GM21717 (cell line): ENCODE measurements around the gene PDZRN3.
"Not testable (repeated sequence)": the region's sequence is repeated elsewhere in the genome, so short reads cannot be mapped to it uniquely, and the experiment has no call there.

Source experiments
- ATAC-seq: cut with Tn5 transposase; IDR thresholded peaks from one replicate; pipeline ENCODE4 v1.9.1; 2021; ENCODE audit warnings: mild to moderate bottlenecking, moderate library complexity; ENCODE audit not compliant: unreplicated experiment

The PDZRN3 gene

DNA sequence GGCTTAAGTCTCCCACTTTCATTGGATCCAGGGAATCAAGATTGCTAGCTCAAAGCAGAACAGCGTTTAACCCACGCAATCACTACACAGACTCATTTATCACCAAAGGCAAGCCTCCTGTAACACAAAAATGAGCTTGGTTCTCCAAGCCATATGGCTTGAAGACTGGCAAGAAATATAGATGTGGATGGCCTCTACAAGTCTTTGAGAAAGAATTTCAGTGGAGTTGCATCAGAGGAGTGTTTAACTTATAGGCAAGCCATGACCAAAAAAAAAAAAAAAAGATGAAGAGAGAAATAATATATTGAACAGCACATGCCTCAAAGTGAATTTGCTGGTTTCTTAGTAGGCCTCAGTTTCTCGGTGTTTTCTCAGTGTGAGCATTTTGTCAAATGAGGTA, 27.3 kb downstream of the PDZRN3 start:
- no peak for ATAC-seq

DNA sequence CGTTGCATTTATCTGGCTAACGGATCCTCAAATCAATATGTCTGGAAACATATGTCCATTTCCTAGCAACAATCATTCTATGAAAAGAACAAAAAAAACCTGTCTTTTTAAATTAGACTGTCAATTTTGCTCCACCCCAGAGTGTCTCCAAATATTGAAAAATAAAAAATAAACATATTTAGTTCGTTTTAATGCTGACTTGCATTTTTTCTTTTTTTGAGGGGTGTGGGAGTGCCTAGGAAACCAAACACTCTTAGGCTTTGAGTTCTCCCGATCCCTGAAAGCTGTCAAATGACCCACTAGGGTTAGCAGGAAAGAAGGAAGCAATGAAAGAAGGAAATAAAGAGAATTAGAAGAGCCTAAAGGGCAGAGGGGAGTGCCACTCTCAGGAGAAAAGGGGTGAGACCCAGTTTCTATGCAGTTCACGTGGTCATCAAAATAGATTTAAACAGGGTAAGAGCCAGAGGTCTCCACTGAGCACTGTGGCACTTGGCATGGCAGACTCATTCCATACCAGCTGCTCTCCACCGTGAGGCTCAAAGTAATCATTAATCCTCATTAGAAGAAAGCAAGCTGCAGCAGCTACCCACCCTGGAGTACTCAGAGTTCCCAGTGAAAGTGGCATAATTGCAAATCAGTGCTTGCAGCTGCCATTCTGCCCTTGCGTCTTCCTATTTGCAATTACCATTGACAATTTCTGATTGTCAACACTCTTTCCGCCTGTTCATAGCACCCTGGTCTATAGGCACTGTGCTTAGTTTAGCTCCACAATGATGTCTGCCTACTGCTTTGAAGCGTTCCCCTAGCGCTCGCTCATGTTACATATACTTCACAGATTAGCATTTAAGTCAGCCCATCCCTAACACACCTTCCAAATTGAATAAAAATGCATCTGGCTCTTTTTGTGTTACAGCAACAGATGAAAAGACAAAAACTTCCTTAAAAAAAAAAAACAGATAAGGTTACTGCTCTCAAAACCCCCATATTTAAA, 32.3 kb downstream of the PDZRN3 start:
- ATAC-seq = no peak

DNA sequence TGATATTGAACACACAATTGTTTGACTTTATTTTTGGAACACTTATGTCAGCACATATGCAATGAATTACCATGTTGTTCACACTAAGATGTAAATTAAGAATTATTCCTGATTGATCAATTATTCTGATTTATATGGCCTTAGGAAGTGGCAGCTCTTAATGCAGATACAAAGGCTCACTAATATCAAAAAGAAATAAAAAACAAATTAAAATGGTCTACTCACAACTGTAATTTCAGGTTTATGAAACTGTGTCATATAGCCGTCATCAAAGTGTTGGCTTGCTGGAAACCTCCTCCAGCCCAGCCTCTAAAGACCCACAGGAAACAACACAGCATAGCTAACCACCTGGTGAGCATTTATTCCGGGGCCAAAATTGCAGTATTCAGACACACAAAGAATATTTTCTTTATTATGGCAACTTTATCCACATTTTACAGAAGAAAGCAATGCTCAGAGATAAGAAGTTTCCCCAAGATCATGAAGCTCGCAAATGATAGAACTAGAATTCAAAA, 33.4 kb downstream of the PDZRN3 start:
- ATAC-seq = no peak

DNA sequence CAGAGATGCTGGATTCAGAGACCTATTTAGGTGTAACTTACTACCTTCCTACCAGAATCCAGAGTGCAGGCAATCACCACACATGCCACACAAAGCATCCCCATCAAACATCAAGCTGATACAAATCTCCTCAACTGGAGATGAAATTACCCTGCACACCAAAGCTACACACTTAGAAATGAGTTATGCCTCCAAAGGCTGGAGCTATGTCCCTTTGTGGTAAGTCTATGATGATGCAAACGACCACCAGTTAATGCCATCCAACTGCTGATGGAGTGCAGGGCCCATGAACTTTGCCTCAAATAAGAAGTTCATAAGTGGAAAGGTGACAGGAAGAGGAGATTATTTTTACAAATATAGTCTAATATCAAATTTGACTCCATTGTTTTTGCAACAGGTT, 38.1 kb downstream of the PDZRN3 start:
- no peak for ATAC-seq

DNA sequence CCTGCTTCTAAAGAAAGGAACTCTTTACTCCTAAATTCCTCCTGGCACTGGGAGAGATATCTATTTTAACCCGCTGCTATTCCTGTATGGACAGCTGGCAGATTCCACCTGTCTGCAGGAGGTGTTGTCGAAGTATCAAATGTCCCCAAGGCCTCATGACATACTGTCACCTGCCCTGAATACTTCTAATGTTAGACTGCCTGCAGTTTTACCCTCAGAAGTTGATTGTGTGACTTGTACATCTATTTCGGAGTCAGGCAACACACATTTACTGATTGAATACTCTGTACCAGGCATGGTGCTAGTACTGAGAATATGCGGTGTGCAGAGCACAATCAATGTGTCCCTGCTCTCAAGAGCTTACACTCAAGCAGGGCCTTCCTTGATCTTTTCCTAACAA, 38.6 kb downstream of the PDZRN3 start:
- ATAC-seq = no peak

DNA sequence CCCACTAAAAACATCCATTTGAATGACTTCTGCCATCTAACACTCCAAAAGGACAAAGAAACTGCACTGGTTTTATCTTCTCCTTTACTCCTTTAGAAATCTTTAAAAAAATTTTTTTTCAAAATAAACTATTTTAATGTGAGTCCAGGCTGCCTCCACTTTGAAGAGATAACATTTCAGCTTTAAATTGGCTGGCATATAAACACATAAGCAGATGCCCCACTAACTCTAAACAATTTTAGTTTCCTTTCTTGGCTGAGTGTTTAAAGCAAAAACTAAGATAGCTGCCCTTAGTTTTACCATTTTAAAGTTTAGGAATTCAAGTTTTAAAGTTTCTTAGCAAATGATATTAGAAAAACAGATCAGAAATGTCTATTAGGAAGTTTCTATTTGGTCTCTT, 39.9 kb downstream of the PDZRN3 start:
- no peak for ATAC-seq

DNA sequence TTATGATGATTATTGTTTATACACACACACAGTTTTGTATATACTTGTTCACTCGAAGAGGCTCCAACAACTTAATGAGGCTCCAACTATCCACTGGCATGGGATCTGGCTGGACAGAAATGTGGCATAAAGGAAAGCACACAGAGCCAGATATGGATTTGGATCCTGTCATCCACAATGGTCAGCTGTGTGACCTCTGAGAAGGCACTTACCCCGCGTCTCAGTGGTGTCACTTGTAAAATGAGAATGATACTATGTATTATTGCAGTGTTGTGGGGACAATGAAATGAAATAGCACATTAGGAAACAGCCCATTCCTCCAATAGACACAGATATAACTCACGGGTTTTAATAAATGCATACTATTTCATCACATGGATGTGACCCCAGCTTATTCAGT, 42.2 kb downstream of the PDZRN3 start:
- ATAC-seq = no peak

DNA sequence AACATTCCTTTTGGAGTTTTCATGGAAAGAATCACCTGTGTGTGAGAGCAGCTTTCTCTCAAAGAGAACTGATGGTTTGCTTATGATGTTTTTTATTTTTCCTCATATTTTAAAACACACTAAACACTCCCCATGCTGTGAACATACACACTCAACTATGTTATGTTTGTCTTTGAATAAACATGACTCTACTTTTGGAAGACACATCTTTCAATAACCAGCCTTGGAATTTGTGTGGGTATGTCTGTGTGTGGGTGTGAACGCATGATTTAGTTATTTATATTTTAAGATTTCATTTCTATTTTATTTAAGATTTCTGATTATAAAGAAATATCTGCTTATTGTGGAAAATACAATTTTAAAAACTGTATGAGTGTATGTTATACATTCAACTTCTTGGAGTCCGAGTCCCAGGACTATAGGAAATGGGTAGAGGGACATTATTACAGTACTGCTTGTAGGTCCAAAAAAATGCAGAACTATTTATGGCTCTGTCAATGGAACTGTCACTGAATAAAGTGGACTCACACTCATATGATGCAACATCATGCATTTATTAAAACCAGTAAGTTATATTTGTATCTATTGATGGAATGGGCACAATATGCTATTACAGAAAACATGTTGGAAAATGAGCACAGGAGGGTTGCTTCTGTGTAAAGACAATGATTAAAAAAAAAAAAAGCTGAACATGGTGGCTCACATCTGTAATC, 43.5 kb downstream of the PDZRN3 start:
- no peak for ATAC-seq

DNA sequence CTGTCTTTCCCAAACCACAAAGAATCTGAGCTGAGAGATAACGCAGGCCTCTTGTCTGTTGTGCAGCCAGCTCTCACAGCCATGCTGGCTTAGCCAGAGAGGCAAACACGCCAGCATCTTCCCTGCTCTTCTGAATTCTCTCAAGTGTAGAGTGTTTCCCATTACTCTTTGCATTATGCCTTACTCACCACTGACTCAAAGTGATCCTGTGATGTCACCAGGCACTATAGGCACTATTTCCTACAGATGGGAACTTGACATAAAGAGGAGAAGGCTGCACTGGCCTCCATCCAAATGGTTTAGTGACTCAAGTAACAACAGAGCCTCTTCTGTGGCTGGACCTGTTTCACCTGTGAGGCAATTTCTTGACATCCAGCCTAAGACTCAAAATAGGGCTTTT, 44.4 kb downstream of the PDZRN3 start:
- no peak for ATAC-seq

DNA sequence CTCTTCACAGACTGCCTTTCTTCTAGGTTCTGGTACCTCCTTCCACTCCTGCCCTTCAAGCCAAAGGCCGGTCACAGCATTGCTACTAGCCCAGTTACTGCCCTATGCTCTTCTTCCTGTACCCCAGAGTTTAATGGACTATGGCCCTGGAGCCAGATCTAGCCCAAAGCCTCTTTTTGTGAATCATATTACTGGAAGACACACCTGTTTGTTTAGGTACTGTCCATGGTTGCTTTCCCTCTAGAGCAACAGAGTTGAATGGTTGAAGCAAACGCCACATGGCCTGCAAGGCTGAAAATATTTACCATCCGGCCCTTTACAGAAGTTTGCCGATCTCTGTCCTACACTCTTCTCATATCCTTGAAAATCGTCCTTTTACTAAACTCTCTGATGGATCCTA, 47.0 kb downstream of the PDZRN3 start:
- no peak for ATAC-seq

DNA sequence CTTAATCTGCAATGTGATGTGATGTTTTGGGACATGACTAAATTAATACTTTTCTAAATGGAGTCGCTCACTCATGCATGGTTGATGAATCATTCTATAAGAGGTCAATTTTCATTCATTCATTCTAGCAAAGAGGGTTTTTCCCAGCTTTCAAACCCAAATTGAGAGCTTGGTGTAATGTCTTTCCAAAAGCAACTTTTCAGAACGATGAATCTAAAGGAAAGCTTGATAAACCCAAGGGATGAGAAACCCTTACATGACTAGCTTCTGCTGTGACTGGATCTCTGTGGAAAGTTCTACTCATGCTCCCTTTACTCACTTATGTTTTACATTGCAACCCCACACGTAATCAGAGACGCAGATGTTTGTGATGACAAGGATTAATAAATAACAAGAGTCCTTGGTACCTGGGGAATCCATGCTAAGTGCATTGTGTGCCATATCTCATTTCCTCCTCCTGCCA, 47.7 kb downstream of the PDZRN3 start:
- ATAC-seq = no peak

DNA sequence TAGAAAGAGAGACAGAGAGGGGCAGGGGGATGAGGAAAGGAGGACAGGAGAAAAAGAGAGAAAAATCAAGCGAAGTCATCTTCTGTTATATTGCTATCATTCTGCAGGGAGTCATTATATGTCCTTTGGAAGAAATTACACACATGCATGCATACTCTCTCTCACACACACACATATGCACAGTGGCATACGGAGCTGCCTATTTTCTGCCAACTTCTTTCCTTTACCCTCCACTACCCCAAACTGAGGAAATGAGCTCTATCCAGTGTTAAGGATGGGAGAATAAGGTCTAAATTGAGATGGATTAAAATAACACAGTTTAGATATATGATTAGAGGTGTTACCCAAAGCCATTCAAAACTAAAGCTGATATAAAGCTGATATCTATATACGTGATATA, 48.8 kb downstream of the PDZRN3 start:
- no peak for ATAC-seq

DNA sequence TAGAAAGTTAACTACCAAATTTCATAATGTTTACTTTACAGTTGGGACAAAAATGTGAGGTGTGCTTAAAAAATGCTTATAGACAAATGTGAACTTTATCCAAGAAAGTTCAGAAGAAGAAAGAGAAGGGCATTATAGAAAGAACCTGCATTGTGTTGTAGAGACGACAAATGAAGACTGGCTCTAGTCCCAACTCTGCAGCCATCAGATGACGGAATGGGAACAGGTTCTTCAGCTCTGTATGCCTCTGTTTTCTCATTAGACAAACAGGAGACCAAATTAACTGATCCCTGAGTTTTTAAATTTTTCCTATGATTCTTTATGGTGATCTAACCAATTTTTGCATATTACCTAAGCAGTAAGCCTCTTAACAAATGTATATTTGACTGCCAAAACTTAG, 49.2 kb downstream of the PDZRN3 start:
- no peak for ATAC-seq

DNA sequence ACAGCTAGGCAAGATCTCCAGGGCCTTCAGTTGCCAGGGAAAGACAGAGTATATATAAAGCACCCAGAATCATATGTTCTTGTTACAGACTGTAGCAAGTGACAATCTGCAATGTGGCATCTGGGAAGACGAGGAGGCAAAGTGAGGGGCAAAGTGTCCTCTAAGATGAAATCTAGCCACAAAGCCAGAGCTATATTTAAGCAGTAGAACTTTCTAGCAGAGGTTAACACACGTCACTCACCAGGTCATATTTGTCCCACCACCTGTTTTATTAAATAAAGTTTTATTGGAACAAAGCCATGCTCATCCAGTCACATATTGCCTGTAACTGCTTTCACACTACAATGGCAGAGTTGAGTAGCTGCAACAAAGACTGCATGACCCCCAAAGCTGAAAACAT, 51.5 kb downstream of the PDZRN3 start:
- ATAC-seq = no peak

DNA sequence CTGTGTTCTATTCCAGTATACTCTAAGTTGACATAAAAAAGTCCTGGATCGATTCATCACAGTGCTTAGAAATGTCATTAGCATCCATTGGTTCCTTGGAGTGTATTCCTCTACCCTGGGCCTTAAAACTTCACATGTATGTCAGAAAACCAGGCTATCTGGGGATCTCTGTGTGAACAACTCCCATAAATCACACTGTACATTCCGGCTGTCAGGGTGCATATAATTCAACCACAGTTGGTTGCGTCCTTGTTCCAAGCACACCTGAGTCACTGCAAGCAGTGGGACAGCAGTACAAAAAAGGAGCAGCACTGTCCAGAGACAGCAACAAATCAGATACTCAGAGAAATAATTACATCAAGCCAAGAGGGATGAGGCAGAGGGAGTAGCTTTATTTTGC, 52.4 kb downstream of the PDZRN3 start:
- no peak for ATAC-seq

DNA sequence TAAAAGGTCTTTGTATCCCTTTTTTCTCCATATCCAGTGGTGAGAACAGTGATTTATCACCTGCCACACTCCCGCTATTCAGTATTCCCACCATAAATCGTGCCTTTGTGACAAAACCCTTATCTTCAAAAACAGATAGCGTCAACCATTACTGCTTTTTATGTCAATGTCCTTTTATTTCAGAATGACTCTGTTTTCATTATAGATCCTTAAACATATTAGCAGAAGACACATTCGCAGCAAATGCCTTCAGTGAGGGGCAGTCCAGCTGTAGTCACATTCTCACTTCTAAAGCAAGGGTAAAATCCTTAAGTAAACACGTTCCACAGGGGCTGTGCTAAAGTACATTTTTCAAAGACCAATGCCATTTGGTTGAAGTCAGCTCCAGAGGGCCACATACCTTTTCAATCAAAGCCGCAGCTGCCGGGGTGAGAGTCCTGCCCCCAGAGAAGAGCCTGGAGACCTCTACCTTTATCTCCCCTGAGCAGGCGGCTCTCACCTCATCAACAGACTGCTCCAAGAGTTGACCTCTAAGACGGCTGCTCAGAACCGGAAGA, 53.4 kb downstream of the PDZRN3 start:
- no peak for ATAC-seq

DNA sequence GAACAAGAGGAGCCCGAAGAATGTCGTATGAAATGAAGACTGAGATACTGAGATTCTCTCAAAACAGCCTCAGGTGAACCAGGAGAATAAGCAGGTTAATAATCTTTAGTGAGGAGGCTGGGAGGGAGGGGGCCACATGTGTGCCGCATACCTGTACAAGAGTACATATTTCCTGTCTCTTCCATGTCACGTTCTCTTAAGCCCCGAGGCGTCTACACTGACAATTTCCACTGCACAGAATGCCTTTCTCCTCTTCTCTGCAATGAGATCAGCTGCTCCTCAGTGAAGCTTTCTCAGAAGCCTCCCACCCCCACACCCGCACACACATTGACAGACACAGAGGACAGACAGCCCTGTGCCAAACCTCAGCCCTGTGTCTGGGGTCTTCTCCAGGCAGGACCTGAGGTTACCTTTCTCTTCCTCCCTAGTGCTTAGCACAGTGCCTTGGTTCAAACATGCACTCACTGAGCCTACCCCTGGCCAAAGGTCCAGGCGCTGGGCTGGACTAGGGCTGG, 55.4 kb downstream of the PDZRN3 start:
- ATAC-seq = no peak

DNA sequence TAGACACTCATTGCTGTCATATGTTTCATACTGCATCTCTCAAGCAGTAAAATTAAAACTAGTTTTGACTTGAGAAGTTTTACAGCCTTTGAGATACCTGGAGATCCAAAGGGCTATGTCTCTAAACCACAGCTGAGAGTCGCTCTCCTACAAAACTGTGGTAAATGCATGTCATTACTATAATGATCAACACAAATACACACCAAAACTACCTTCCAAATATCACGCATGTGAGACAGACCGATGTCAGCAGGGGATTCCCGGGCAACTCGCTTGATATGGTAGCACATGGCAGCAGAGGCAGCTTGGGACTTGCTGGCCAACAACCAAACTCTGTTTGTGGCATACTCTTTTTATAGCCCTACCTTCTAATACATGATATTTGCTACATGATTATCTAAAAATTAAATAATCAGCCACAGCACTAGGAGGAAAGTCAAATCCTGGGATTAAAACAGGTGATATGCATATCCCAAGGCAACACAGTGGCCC, 56.3 kb downstream of the PDZRN3 start:
- ATAC-seq = no peak

DNA sequence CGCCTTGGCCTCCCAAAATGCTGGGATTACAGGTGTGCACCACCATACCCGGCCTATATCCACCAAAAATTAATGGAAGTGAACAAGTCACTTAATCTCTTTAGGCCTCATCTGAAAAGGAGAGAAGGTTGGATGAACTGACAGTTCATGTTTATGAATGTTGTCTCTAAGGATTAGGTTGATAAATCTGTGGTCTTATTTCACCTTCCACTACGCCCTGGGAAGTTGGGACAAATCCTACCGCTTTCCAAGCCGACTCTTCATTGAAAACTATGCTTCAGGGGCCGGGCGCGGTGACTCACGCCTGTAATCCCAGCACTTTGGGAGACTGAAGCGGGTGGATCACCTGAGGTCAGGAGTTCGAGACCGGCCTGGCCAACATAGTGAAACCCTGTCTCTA, 59.4 kb downstream of the PDZRN3 start:
- not testable (repeated sequence) for ATAC-seq

DNA sequence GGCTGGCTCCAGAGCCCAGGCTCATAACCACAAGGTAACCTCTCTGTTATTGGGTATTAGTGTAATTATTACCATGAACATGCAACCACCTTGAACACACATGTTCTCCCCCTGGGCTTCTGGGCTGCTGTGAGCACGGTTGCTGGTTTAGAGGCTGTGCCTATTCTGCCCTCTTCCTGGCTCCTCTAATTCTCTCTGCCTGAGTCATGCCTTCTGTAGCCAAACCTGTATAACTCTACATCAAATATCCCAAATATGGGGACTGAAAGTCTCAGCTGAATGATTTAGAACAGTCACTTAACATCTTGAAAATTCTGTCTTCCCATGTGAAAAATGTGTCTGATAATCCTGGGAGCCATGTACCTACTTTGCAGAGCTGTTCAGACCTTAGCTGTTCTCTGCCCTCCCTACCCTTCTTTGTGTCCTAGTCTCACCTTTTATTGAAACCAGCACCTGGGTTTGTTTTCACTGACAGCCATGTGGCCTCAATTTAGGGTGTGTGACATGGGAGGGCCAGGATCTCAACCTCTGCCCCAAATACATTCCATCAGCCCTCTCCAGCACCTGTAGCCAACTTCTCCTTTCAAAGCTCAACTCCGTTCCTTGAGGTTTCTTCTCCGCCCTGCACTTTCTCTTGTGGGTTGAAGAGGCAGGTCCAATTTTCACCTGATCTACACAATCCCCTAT, 60.7 kb downstream of the PDZRN3 start:
- no peak for ATAC-seq

DNA sequence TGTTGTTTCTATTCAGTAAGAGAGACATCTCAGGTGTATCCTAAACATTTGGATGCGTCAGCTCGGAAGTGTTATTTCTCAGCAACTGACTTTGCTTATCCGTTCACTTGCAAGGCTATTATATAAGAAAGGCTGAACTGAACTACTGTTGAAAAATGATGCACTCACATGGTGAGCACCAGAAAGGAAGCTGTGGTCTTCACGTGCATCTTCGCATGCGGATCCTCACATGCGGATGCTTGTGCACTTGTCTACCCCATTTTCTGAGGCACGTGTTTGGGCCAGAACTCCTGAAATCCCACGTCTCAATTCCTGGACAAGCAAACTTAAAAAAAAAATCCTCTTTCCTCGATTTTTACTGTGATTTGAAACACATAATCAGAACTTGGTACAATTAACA, 63.2 kb downstream of the PDZRN3 start:
- ATAC-seq = no peak
